Progenitor cell of endocrine pancreas (in vitro differentiated cells): ENCODE results near the gene GPR18. TPM values are rescaled to one million over a fixed set of nuclear protein-coding genes. Genes with fewer than 3 reads are reported as not detected.

ENCODE experiments used
- DNase-seq: peaks from one replicate; pipeline ENCODE4 v3.0.0; 2021; ENCODE audit warnings: low spot score; ENCODE audit not compliant: unreplicated experiment
- H3K27ac Mint-ChIP-seq: 2 replicates; pipeline ENCODE4 v1.8.0; 2021; ENCODE audit warnings: mild to moderate bottlenecking, moderate library complexity, mixed read lengths
- H3K27me3 Mint-ChIP-seq: 2 replicates; pipeline ENCODE4 v1.8.0; 2021; ENCODE audit warnings: mixed read lengths
- H3K36me3 Mint-ChIP-seq: 2 replicates; pipeline ENCODE4 v1.8.0; 2022; ENCODE audit warnings: mixed read lengths; ENCODE audit not compliant: insufficient read depth
- H3K4me1 Mint-ChIP-seq: 2 replicates; pipeline ENCODE4 v1.8.0; 2021; ENCODE audit warnings: low read depth, mixed read lengths
- H3K4me3 Mint-ChIP-seq: 2 replicates; pipeline ENCODE4 v1.8.0; 2021; ENCODE audit warnings: low read depth, mild to moderate bottlenecking, moderate library complexity, mixed read lengths
- H3K9me3 Mint-ChIP-seq: 2 replicates; pipeline ENCODE4 v1.8.0; 2021; ENCODE audit warnings: low read depth, mixed read lengths
- total RNA-seq: library from RNA; stranded (reverse); gene quantifications from 2 replicates; pipeline ENCODE4 v1.2.1, GENCODE V29; 2021
- TF ChIP-seq, protein P1 (sequence below): fragments of 200-600 bp; sonication (generic); IDR thresholded peaks from one replicate; pipeline ENCODE4 v1.5.0; 2021; ENCODE audit warnings: antibody characterized with exemption, mild to moderate bottlenecking; ENCODE audit not compliant: unreplicated experiment

GPR18 gene
- total RNA-seq, 1 donor from 2014 or later, result not detected

DNA sequence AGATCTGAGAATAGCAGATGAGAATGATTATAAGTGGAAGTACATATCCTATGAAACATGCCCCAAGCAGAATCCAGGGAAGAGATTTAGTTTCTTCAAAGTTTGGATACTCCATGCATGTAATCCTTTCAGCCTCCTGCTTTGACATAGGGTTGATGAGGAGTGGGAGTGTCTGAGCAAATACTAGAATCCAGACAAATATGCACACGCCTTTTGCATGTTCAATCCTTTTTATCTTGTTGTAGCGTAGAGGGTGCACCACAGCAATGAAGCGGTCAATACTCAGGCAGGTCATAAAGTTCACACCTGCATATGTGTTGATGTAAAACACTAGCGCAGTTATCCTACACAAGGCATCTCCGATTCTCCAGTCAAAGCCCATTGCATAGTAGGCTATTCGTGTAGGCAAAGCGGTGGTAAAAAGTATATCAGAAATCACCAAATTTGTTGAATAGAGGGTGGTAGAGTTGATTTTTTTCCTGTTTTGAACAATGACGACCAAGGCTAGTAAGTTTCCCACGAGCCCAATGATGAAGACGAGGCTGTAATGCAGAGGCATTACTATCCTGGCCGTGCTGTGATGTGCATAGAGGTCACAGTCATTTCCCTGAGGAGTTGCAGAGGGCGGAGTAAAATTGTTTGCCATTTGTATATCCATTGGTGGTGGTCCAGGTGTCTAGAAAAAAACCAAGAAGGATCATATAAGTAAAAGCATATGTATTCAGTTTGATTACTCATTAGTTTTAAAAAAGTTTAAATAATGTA lies 37.5 kb upstream of the GPR18 start:
- TF ChIP-seq, protein P1, sequence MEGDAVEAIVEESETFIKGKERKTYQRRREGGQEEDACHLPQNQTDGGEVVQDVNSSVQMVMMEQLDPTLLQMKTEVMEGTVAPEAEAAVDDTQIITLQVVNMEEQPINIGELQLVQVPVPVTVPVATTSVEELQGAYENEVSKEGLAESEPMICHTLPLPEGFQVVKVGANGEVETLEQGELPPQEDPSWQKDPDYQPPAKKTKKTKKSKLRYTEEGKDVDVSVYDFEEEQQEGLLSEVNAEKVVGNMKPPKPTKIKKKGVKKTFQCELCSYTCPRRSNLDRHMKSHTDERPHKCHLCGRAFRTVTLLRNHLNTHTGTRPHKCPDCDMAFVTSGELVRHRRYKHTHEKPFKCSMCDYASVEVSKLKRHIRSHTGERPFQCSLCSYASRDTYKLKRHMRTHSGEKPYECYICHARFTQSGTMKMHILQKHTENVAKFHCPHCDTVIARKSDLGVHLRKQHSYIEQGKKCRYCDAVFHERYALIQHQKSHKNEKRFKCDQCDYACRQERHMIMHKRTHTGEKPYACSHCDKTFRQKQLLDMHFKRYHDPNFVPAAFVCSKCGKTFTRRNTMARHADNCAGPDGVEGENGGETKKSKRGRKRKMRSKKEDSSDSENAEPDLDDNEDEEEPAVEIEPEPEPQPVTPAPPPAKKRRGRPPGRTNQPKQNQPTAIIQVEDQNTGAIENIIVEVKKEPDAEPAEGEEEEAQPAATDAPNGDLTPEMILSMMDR, result no peak
- DNase-seq, result no peak
- Mint-ChIP-seq H3K27ac (no peak overlapping the region), H3K4me1 (no peaks in the 10 kb centered on the region), H3K9me3 (no peaks in the 10 kb centered on the region), H3K4me3 (no peak overlapping the region), H3K27me3 (no peaks in the 10 kb centered on the region), H3K36me3 (peaks cover 1% of the 10 kb centered on the region)

GRCh38 chr13:99294958-99295357 lies 36.8 kb upstream of the GPR18 start:
- Mint-ChIP-seq H3K36me3 (peaks cover 1% of the 10 kb centered on the region), H3K27me3 (no peaks in the 10 kb centered on the region), H3K4me1 (no peaks in the 10 kb centered on the region), H3K9me3 (no peaks in the 10 kb centered on the region), H3K27ac (no peak overlapping the region), H3K4me3 (no peak overlapping the region)
- TF ChIP-seq, protein P1, result no peak
- DNase-seq, result no peak

DNA sequence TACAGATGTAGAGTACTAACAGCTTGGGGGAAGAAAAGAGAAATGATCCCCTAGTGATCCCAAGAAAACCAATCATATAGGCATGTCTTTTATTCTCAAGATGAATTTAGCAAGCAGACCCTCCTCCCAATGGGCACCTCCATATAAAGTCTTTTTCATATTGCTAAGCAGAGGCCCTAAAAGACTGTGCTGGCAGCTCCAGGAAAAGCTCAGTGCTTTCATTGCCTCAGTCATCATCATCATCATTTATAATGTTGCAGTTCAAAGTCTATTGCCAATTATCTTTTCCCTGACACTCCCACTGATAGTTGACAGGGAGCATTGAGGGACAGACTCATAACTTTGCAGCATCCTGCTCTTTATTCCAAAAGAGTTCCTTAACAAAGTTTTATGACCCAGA lies 36.0 kb upstream of the GPR18 start:
- TF ChIP-seq, protein P1, result no peak
- Mint-ChIP-seq H3K36me3 (peaks cover 3% of the 10 kb centered on the region), H3K9me3 (no peaks in the 10 kb centered on the region), H3K27me3 (no peaks in the 10 kb centered on the region), H3K4me1 (no peaks in the 10 kb centered on the region), H3K4me3 (no peak overlapping the region), H3K27ac (no peak overlapping the region)
- no peak for DNase-seq

DNA sequence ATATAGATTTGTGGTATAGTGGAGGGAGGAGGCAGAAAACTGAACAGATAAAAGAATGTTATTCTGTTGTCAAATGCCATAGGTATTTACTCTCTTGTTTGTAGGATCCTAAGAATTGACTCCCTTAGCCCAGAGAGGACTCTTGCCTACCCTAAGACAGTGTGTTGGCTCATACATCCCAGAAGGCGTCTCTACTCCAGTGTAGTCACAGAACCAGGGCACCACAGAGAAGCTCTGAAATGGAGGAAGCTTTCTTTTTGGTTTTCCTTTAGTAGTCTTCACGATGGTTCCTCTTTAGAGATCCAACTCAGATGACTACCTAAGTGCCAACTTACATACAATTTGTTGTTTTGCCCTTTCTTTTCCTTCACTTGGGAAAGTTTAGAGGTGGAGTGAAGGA lies 35.0 kb upstream of the GPR18 start:
- no peak for DNase-seq
- H3K36me3 Mint-ChIP-seq, result peaks cover 5% of the 10 kb centered on the region
- no peaks in the 10 kb centered on the region for H3K4me1 Mint-ChIP-seq
- no peak overlapping the region for H3K4me3 Mint-ChIP-seq
- H3K9me3 Mint-ChIP-seq, result no peaks in the 10 kb centered on the region
- no peak overlapping the region for H3K27ac Mint-ChIP-seq
- no peaks in the 10 kb centered on the region for H3K27me3 Mint-ChIP-seq
- TF ChIP-seq, protein P1, result no peak

DNA sequence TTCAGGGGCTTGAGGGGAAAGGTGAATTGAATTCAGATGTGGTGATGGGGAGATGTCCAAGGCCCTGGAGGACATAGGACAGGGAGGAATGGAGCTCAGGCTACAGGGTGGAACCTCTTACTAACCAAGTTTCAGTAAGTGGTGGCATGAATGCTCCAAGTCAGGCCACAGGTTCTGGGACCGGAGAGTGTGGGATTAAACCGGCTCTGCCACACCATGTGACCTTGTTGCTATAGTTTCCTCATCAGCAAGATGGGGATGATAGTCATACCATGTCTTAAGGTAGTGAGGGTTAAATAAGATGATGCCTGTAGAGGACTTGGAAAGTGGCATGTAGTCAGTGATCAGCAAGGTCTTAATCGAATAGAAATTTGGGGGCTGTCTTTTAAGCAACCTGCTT lies 32.7 kb upstream of the GPR18 start:
- TF ChIP-seq, protein P1, result no peak
- H3K9me3 Mint-ChIP-seq, result no peaks in the 10 kb centered on the region
- no peak overlapping the region for H3K4me3 Mint-ChIP-seq
- H3K4me1 Mint-ChIP-seq, result no peaks in the 10 kb centered on the region
- H3K36me3 Mint-ChIP-seq, result peaks cover 7% of the 10 kb centered on the region
- H3K27ac Mint-ChIP-seq, result peak overlapping the region; percentile 2
- no peaks in the 10 kb centered on the region for H3K27me3 Mint-ChIP-seq
- no peak for DNase-seq
